ENCODE measurements around the gene RNASE8.

The RNASE8 gene

DNA sequence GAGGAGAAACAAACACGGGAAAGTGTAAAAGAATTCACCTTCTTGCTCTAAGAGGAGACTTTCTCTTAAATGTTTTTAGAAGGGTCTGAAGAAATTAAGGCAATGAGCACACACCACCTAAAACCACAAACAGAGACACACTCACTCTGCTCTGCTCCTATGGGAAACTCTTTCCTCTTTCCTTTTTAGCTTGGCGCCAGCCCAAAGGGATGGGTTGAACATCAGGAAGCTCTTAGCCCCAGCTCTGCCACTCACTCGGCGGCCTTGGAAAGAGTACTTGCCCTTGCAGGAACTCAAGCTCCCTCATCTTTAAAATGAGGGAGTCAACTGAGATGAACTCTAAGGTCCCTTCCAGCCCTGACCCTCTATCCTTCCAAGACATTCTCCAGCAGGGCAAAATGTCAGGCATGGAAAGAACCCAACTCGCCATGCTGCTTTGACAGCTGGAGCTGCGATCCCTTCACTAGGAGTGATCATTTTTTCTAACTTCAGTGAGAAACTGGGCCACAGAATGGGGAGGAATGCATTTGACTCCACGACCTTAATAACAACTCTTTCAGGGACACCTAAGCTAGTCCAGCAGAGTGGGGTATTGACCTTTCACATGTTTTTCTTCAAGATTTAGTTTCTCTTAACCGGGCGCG is 980 bp upstream of the RNASE8 start:
- TF ChIP-seq, protein P1, sequence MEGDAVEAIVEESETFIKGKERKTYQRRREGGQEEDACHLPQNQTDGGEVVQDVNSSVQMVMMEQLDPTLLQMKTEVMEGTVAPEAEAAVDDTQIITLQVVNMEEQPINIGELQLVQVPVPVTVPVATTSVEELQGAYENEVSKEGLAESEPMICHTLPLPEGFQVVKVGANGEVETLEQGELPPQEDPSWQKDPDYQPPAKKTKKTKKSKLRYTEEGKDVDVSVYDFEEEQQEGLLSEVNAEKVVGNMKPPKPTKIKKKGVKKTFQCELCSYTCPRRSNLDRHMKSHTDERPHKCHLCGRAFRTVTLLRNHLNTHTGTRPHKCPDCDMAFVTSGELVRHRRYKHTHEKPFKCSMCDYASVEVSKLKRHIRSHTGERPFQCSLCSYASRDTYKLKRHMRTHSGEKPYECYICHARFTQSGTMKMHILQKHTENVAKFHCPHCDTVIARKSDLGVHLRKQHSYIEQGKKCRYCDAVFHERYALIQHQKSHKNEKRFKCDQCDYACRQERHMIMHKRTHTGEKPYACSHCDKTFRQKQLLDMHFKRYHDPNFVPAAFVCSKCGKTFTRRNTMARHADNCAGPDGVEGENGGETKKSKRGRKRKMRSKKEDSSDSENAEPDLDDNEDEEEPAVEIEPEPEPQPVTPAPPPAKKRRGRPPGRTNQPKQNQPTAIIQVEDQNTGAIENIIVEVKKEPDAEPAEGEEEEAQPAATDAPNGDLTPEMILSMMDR (conservative IDR thresholded peaks at IDR 0.05; ENCODE audit: low read depth) = no peak
- POLR2A ChIA-PET (ENCODE audit: low non-redundant PET) = no interaction called here
- no peak for DNase-seq (ENCODE audit: low spot score)
- no peak overlapping the region for H3K27ac ChIP-seq
- CTCF ChIA-PET = interaction anchor here (1.9 kb wide), 1 partner anchor 42 kb away, joined by 5 read pairs; no protein-coding TSS in a partner anchor

DNA sequence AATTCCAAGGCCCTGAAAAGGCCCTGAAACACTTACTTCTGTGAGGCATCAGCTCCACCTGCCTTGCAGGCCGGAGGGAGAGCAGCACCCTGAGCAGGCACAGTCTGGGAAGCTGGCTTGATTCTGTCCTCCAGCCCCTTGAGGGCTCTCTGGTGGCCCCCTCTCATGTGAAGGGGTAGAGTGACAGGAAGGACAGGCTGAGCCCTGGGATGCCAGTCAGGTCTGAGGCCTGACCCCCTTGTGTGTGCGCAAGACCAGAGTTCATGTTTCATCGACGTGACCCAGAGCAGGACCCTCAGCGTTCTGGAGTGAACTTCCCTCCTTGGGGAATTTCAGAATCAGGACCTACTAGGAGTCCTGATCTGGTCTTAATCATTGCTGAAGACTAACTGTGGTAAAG is 1.3 kb downstream of the RNASE8 start:
- no peak overlapping the region for H3K27ac ChIP-seq

DNA sequence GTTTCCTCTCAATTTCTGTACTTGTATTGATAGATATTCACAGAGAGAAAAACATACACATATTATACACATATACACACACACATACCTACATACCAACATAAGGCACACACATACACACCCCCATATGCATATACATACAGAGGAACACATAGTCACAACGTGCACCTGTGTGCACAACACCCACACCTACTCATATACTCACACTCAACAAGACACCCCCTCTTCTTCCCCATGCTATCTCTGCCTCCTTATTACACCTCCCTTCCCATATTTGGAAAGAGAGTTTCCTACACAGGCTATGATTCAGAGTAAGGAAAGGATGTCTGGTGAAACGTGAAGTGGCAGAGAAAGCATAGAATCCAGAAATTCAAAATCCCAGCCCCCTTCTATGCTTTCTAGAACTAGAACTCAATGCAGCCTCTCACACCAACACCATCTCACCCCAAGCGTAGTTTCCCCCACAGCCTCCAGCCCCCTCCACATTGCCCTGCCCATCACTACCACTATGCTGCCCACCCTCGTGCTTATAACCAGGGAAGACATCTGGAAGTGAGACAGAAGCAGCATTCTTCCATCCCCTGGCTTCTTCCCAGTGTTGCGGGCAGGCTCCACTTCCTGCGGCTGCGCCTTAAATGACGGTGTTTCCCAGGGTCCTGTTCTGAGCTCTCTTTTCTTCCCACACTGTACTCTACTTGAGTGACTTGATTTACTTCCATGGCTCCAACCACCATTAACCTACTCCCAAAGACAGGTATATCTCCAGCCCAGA is 2.4 kb downstream of the RNASE8 start:
- TF ChIP-seq, protein P1 (conservative IDR thresholded peaks at IDR 0.05; ENCODE audit: low read depth) = no peak
- POLR2A ChIA-PET (ENCODE audit: low non-redundant PET) = no interaction called here
- CTCF ChIA-PET = no interaction called here
- no peak overlapping the region for H3K27ac ChIP-seq
- no peak for DNase-seq (ENCODE audit: low spot score)

More for the DNA sequence above, 1.3 kb downstream of the RNASE8 start:
- ChIA-PET CTCF (interaction anchor here (1.9 kb wide), 1 partner anchor 44 kb away, joined by 5 read pairs; no protein-coding TSS in a partner anchor), POLR2A (ENCODE audit: low non-redundant PET) (no interaction called here)
- TF ChIP-seq, protein P1 (conservative IDR thresholded peaks at IDR 0.05; ENCODE audit: low read depth) = no peak
- DNase-seq (ENCODE audit: low spot score) = no peak

DNA sequence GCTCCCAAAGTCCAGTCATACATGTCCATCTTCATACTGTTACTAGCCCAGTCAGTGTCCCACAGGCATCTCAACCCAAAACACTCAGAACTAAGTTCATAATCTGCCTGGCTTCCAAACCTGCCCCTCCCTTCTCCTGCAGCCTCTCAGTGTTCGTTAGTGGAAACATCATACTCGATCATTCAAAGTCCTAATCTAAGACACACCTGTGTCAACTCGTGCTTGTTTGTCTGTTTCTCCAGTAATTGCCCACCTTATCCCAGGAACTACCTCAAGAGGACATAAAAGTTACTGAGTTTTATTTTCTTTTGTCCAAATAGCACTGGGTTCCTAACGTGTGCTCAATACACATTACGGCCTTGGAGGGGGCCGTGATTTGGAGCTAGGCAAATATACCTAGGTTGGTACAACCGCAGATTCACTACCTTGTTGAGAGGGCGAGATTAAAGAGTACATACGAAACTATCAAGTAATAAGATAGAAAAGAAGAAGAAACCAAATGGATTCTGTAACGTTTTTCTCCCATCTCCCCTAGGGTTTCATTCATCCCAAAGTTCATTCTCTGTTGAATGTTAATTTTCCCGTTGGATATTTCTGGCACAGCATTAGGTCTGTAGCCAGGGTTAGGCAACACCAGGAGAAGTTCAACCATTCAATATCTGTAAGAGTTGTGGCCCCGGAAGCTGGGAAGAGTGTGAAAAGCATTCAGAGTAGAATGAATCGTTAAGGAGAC is 3.2 kb downstream of the RNASE8 start:
- H3K27ac ChIP-seq = no peak overlapping the region
- DNase-seq (ENCODE audit: low spot score) = no peak
- POLR2A ChIA-PET (ENCODE audit: low non-redundant PET) = no interaction called here
- TF ChIP-seq, protein P1 (conservative IDR thresholded peaks at IDR 0.05; ENCODE audit: low read depth) = no peak
- CTCF ChIA-PET = interaction anchor here (0.7 to 1.0 kb wide), 2 partner anchors 10 to 320 kb away, joined by 3 read pairs; no protein-coding TSS in a partner anchor

DNA sequence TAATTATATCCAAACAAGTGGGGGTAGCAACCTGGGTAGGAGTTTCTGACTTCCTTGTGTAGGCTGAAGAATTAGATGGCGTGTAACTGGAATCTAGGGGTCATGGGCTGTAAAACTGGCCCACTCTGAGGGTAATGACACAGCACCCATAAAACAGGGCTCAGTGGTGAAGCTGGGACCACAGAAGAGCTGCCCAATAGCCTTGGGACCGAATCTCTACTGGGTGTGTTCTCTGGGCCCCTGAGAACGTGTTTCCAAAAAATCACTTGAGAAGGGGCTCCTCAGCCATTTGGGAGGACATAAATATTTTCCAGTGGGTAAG is 3.7 kb downstream of the RNASE8 start:
- POLR2A ChIA-PET (ENCODE audit: low non-redundant PET) = no interaction called here
- CTCF ChIA-PET = interaction anchor here (0.6 to 1.0 kb wide), 2 partner anchors 10 to 35 kb away, joined by 3 read pairs; no protein-coding TSS in a partner anchor
- TF ChIP-seq, protein P1 (conservative IDR thresholded peaks at IDR 0.05; ENCODE audit: low read depth) = no peak

DNA sequence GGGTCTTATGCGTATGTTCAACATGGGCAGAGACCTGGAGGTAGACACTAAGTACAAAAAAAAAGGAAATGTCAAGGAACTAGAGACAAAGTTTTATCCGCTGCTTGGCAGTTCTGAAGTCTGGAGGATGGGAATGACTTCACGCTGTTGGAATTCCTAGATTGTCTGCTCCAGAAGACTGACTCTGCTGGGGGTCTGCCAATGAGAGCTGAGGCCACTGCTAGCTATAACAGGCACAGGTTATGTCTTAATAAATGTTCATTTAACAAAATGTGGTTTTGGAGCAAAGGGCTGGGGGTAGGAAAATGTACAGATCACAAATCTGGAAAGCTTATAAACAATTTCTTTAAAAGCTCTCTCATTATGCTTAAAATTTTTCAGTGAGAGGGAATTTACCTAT is 5.9 kb downstream of the RNASE8 start:
- TF ChIP-seq, protein P1 (conservative IDR thresholded peaks at IDR 0.05; ENCODE audit: low read depth) = no peak
- ChIA-PET CTCF (no interaction called here), POLR2A (ENCODE audit: low non-redundant PET) (no interaction called here)
- no peak for DNase-seq (ENCODE audit: low spot score)
- no peak overlapping the region for H3K27ac ChIP-seq

More for the DNA sequence above, 3.7 kb downstream of the RNASE8 start:
- no peak overlapping the region for H3K27ac ChIP-seq
- DNase-seq (ENCODE audit: low spot score) = no peak

Measured in RWPE1 (cell line).